A549 (cell line): ENCODE results near the gene ATXN10. TPM values are rescaled to one million over a fixed set of nuclear protein-coding genes. Genes with fewer than 3 reads are reported as not detected.
A peak's percentile ranks its signal among the peaks of the same experiment; 100 is the strongest.
"Not testable (repeated sequence)": the region's sequence is repeated elsewhere in the genome, so short reads cannot be mapped to it uniquely, and the experiment has no call there.

Experiments
- ATAC-seq, 2 experiments: fragments of 200-7000 bp in 1 of 2; fragments of >200 bp in 1 of 2; cut with Nextera tagmentation in 1 of 2; cut with Tn5 transposase in 1 of 2; 3 replicates each; pipeline versions ENCODE4 v1.8.0 to v1.9.1; 2018 to 2020; ENCODE audit warnings: mild to moderate bottlenecking in 1 of 2, moderate library complexity in 1 of 2
- CTCF ChIA-PET: fragments of 300-600 bp; sonication (Branson Sonifier 250); formaldehyde crosslinking; extraction: SDS; loops from one replicate; lab custom pipeline; 2021; ENCODE audit warnings: antibody characterized with exemption, inconsistent platforms; lab: Yijun Ruan, JAX
- POLR2A ChIA-PET: fragments of 350-600 bp; formaldehyde crosslinking; extraction: SDS; loops from one replicate; lab custom pipeline; 2021; ENCODE audit warnings: antibody characterized with exemption, inconsistent platforms; lab: Yijun Ruan, JAX
- DNase-seq, 2 experiments: peaks; one replicate each; pipeline versions ENCODE4 v3.0.0 to v3.0.0-alpha.2; 2011 to 2016; ENCODE audit warnings: low read depth in 1 of 2, low spot score in 1 of 2
- FAIRE-seq: peaks from 2 replicates; lab custom pipeline; 2011; peaks lifted over from hg19 to GRCh38; lab: Jason Lieb, UNC
- H3K27ac ChIP-seq, 2 experiments: fragments of >200 bp; sonication (Bioruptor Twin); formaldehyde crosslinking; 3 replicates each; pipeline ENCODE4 v1.5.1; 2016 to 2017
- H3K4me1 ChIP-seq: fragments of >200 bp; sonication (Bioruptor Twin); formaldehyde crosslinking; 3 replicates; pipeline ENCODE4 v1.6.1; 2016
- H3K4me2 ChIP-seq: fragments of >200 bp; sonication (Bioruptor Twin); formaldehyde crosslinking; 3 replicates; pipeline ENCODE4 v1.6.1; 2016
- H3K4me3 ChIP-seq: fragments of >200 bp; sonication (Bioruptor Twin); formaldehyde crosslinking; 3 replicates; pipeline ENCODE4 v1.5.1; 2016
- H3K9me3 ChIP-seq: fragments of >200 bp; sonication (Bioruptor Twin); formaldehyde crosslinking; 3 replicates; pipeline ENCODE4 v1.6.1; 2016
- ATOH8 ChIP-seq: fragments of 250-450 bp; sonication (Bioruptor Pico); IDR thresholded peaks from 2 replicates; pipeline ENCODE4 v1.5.0; 2020; ENCODE audit warnings: low read depth, mild to moderate bottlenecking, moderate library complexity
- BCL3 ChIP-seq: fragments of >200 bp; sonication (Bioruptor Twin); formaldehyde crosslinking; IDR thresholded peaks from 3 replicates; pipeline ENCODE4 v1.6.1; 2016
- E2F6 ChIP-seq: IDR thresholded peaks from 2 replicates; pipeline ENCODE4 v1.6.1; 2012; ENCODE audit warnings: low read depth, borderline replicate concordance
- FOSB ChIP-seq: fragments of 250-450 bp; sonication (Bioruptor Pico); IDR thresholded peaks from 2 replicates; pipeline ENCODE4 v1.5.0; 2020; ENCODE audit warnings: mild to moderate bottlenecking, moderate library complexity
- FOXS1 ChIP-seq: fragments of 250-450 bp; sonication (Bioruptor Pico); IDR thresholded peaks from 2 replicates; pipeline ENCODE4 v1.5.0; 2020; ENCODE audit warnings: mild to moderate bottlenecking, moderate library complexity
- HES2 ChIP-seq: fragments of >200 bp; sonication (Bioruptor Twin); formaldehyde crosslinking; IDR thresholded peaks from 2 replicates; pipeline ENCODE4 v1.6.1; 2016
- HMGXB4 ChIP-seq: fragments of 250-450 bp; sonication (Bioruptor Pico); IDR thresholded peaks from 2 replicates; pipeline ENCODE4 v1.5.0; 2021; ENCODE audit warnings: mild to moderate bottlenecking, moderate library complexity, borderline replicate concordance
- KDM1A ChIP-seq: fragments of 200-600 bp; sonication (generic); IDR thresholded peaks from 2 replicates; pipeline ENCODE4 v1.6.1; 2016; ENCODE audit warnings: low read depth, mild to moderate bottlenecking
- KDM5A ChIP-seq: fragments of 200-600 bp; sonication (generic); IDR thresholded peaks from 2 replicates; pipeline ENCODE4 v1.6.1; 2016; ENCODE audit warnings: antibody characterized with exemption, mild to moderate bottlenecking
- MAX ChIP-seq: IDR thresholded peaks from 2 replicates; pipeline ENCODE4 v1.6.1; 2012
- NPAS2 ChIP-seq: fragments of 250-450 bp; sonication (Bioruptor Pico); IDR thresholded peaks from 2 replicates; pipeline ENCODE4 v1.8.0; 2022; ENCODE audit warnings: mild to moderate bottlenecking, moderate library complexity, borderline replicate concordance
- NR3C1 ChIP-seq: fragments of >200 bp; sonication (Bioruptor Twin); formaldehyde crosslinking; IDR thresholded peaks from 3 replicates; pipeline ENCODE4 v1.6.1; 2017
- POLR2A ChIP-seq: IDR thresholded peaks from 2 replicates; pipeline ENCODE4 v1.6.1; 2012; ENCODE audit warnings: mild to moderate bottlenecking, low read length
- POLR2AphosphoS2 ChIP-seq: conservative IDR thresholded peaks from 2 replicates; pipeline ENCODE4 v1.6.1; 2012; ENCODE audit warnings: low read length, improper control_type of control experiment, inconsistent platforms
- RARB ChIP-seq: fragments of 250-450 bp; sonication (Bioruptor Pico); IDR thresholded peaks from 2 replicates; pipeline ENCODE4 v1.8.0; 2021; ENCODE audit warnings: mild to moderate bottlenecking, moderate library complexity
- RCOR1 ChIP-seq: fragments of 150-350 bp; IDR thresholded peaks from 2 replicates; pipeline ENCODE4 v1.6.1; 2014; ENCODE audit warnings: antibody characterized with exemption, low read length, low read depth
- RNF2 ChIP-seq: fragments of 200-600 bp; sonication (generic); IDR thresholded peaks from 2 replicates; pipeline ENCODE4 v1.6.1; 2016; ENCODE audit warnings: low read depth, mild to moderate bottlenecking, antibody characterized with exemption, moderate library complexity, borderline replicate concordance
- TFCP2L1 ChIP-seq: fragments of 250-450 bp; sonication (Bioruptor Pico); IDR thresholded peaks from 2 replicates; pipeline ENCODE4 v1.5.0; 2021; ENCODE audit warnings: mild to moderate bottlenecking
- USF2 ChIP-seq: fragments of 450-650 bp; IDR thresholded peaks from 2 replicates; pipeline ENCODE4 v1.6.1; 2014; ENCODE audit warnings: antibody characterized with exemption
- ZNF302 ChIP-seq: fragments of 250-450 bp; sonication (Bioruptor Pico); IDR thresholded peaks from 2 replicates; pipeline ENCODE4 v1.9.0; 2021; ENCODE audit warnings: inconsistent platforms, mild to moderate bottlenecking, moderate library complexity
- ZSCAN20 ChIP-seq: fragments of 250-450 bp; sonication (Bioruptor Pico); IDR thresholded peaks from 2 replicates; pipeline ENCODE4 v1.8.0; 2022; ENCODE audit warnings: mild to moderate bottlenecking, moderate library complexity
- WGBS: methylation state at CpG from one replicate; pipeline ENCODE4 v1.1.6; 2017; ENCODE audit errors: missing lambda C conversion rate; 5-methylcytosine and 5-hydroxymethylcytosine counted together
- polyA plus RNA-seq, 4 experiments: library from polyadenylated mRNA; depleted of rRNA in 3 of 4; stranded (reverse); fragments of >200 nt; fragmentation: RNase III in 1 of 4; extraction: RNeasy Plus Mini Kit Qiagen cat#74134 plus additional on column Dnase treatment in 1 of 4; gene quantifications; 2 replicates in 3 of 4; 3 replicates in 1 of 4; pipeline ENCODE4 v1.2.3, GENCODE V29; 2011 to 2017

ATXN10 gene
- polyA plus RNA-seq, 2 of the 4 experiments (the other 2 are of a cell fraction): 126 to 281 TPM

GRCh38 chr22:45621836-45622600 lies 49.6 kb upstream of the ATXN10 start:
- ChIA-PET CTCF (interaction anchor here (1.9 kb wide), 1 partner anchor 44 kb away, joined by 4 read pairs; no protein-coding TSS in a partner anchor), POLR2A (no interaction called here)
- DNase-seq: no peak
- WGBS: 94% methylated on average over 7 of the region's 11 CpGs
- TF ChIP-seq ZSCAN20 (CRISPR knock-in tag): no peak
- no peak for TF ChIP-seq BCL3
- no peak for TF ChIP-seq NR3C1
- no peak for TF ChIP-seq TFCP2L1 (CRISPR knock-in tag)
- TF ChIP-seq MAX: no peak
- TF ChIP-seq E2F6: no peak
- TF ChIP-seq, all 56 proteins: peak for 0
- no peak for FAIRE-seq
- Histone ChIP-seq H3K4me3 (no peak overlapping the region), H3K4me2 (no peak overlapping the region), H3K9me3 (peaks cover 19% of the 10 kb centered on the region), H3K4me1 (peaks cover 17% of the 10 kb centered on the region), H3K27ac (peak overlapping the region in 1 of 2 experiments; percentile 61; a peak in 3 of 6 replicates)
- no peak for ATAC-seq

GRCh38 chr22:45623464-45624145 lies 48.0 kb upstream of the ATXN10 start:
- peak overlapping the region in 1 of 2 experiments; percentile 99; a peak in 2 of 6 replicates for H3K27ac ChIP-seq
- DNase-seq, FAIRE-seq, POLR2A ChIA-PET, H3K4me3 ChIP-seq, ATAC-seq, H3K4me2 ChIP-seq: not testable (repeated sequence)
- peaks cover 30% of the 10 kb centered on the region for H3K4me1 ChIP-seq
- CTCF ChIA-PET: interaction anchor here (1.4 to 1.9 kb wide), 3 partner anchors 11 to 46 kb away, joined by 3 to 4 read pairs (median 4); no protein-coding TSS in a partner anchor
- peaks cover 19% of the 10 kb centered on the region for H3K9me3 ChIP-seq
- WGBS: 87% methylated on average over 2 of the region's 3 CpGs

GRCh38 chr22:45626198-45626651 lies 45.4 kb upstream of the ATXN10 start:
- 0 out of 3 replicates have a peak, but pooled peaks cover 10% of the 10 kb centered on the region for H3K9me3 ChIP-seq
- FAIRE-seq (no peak), DNase-seq (peak; percentile 63 to 91), ATAC-seq (peak; percentile 76 to 90; a peak in 5 of 6 replicates)
- CTCF ChIA-PET: no interaction called here
- peaks cover 37% of the 10 kb centered on the region for H3K4me1 ChIP-seq
- WGBS: 37% methylated on average over 19 of the region's 22 CpGs
- peak overlapping the region; percentile 56 for H3K4me2 ChIP-seq
- POLR2A ChIA-PET: no interaction called here
- H3K4me3 ChIP-seq: no peak overlapping the region
- H3K27ac ChIP-seq: peak overlapping the region; percentile 78 to 99
- TF ChIP-seq USF2 (no peak), ATOH8 (CRISPR knock-in tag) (peak; percentile 39; the same call in 1 of the 2 replicates), ZSCAN20 (CRISPR knock-in tag) (no peak), HES2 (no peak), RNF2 (no peak), HMGXB4 (CRISPR knock-in tag) (no peak), ZNF302 (CRISPR knock-in tag) (peak; percentile 78; the same call in 1 of the 2 replicates), RCOR1 (no peak), E2F6 (peak; percentile 85), POLR2A (no peak), KDM1A (no peak), NPAS2 (CRISPR knock-in tag) (no peak), FOSB (CRISPR knock-in tag) (no peak), BCL3 (no peak), RARB (CRISPR knock-in tag) (no peak), KDM5A (no peak), FOXS1 (CRISPR knock-in tag) (no peak), POLR2AphosphoS2 (no peak)
